GM20000 (cell line): ENCODE results near the gene DERL3.

Experiments used
- DNase-seq: peaks from one replicate; pipeline ENCODE4 v3.0.0; 2012; ENCODE audit warnings: low spot score
- CTCF ChIP-seq: IDR thresholded peaks from 2 replicates; pipeline ENCODE4 v1.5.1; 2012; ENCODE audit warnings: mild to moderate bottlenecking, control low read depth; ENCODE audit errors: extremely low read depth, missing control alignments

The DERL3 gene

GRCh38 chr22:23837496-23837859 is 1.3 kb downstream of the DERL3 start:
- TF ChIP-seq CTCF: no peak

GRCh38 chr22:23836692-23837495 is 1.9 kb downstream of the DERL3 start:
- DNase-seq: no peak
- TF ChIP-seq CTCF: no peak

More at GRCh38 chr22:23837496-23837859, 1.3 kb downstream of the DERL3 start:
- DNase-seq: no peak

- no peak for TF ChIP-seq CTCF
- DNase-seq: no peak
These were observed 2.5 kb downstream of the DERL3 start for GRCh38 chr22:23836281-23836680.

- DNase-seq: no peak
- TF ChIP-seq CTCF: no peak
These were observed 3.2 kb downstream of the DERL3 start for GRCh38 chr22:23835484-23836144.

- no peak for TF ChIP-seq CTCF
- no peak for DNase-seq
These were observed 3.9 kb downstream of the DERL3 start for GRCh38 chr22:23834793-23835483.

- no peak for TF ChIP-seq CTCF
- no peak for DNase-seq
These were observed 4.4 kb downstream of the DERL3 start for GRCh38 chr22:23834406-23834792.

DNA sequence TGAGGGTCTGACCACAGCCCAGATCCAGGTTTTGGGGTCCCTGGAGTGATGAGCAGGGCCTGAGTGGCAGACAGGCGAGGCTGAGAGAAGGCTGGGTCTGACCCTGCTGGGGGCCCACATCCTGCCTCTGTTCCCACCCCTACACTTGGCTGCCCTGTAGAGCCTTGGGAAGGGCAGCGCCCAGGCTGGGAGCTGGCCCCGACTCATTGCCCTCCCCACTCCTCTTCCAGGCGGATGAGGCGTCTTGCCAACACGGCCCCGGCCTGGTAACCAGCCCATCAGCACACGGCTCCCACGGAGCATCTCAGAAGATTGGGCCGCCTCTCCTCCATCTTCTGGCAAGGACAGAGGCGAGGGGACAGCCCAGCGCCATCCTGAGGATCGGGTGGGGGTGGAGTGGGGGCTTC is 4.9 kb downstream of the DERL3 start:
- no peak for DNase-seq
- no peak for TF ChIP-seq CTCF
